Endothelial cell of umbilical vein (primary cell): Measurements from ENCODE around the gene SNCB.

ENCODE experiments used
- TF ChIP-seq, protein P1 (sequence below), 2 donors: IDR thresholded peaks; 1 replicate in 1 of 2; 2 replicates in 1 of 2; pipeline ENCODE4 v1.5.1; 2011; ENCODE audit warnings: low read length in 2 of 2, mild to moderate bottlenecking in 2 of 2, moderate library complexity in 2 of 2, control low read depth in 1 of 2, inconsistent platforms in 1 of 2, low read depth in 1 of 2; ENCODE audit not compliant: insufficient read depth in 1 of 2; ENCODE audit errors: extremely low read depth in 1 of 2
- TF ChIP-seq, protein P2 (sequence below): IDR thresholded peaks from 2 replicates; pipeline ENCODE4 v1.6.1; 2011; ENCODE audit not compliant: insufficient read depth, insufficient read length

DNA sequence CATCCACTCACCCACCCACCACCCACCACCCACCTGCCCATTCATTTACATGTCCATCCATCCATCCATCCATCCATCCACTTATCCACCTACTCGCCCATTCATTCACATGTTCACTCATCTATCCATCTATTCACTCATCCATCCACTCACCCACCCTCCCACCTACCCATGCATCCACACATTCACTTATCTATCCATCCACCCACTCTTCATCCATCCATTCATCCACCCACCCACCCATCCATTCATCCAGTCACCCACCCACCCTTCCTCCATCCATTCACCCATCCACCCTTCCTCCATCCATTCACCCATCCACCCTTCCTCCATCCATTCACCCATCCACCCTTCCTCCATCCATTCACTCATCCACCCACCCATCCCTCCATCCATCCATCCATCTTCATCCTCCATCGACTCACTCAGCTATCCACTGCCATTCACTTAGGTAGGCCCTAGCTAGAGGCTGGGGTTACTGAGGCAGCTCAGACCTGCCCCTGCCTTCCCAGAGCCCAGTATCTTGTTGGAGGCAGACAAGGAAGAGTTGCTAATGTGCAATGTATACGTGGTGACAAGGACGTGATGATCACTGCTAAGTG lies 29.6 kb upstream of the SNCB start:
- TF ChIP-seq, protein P1, sequence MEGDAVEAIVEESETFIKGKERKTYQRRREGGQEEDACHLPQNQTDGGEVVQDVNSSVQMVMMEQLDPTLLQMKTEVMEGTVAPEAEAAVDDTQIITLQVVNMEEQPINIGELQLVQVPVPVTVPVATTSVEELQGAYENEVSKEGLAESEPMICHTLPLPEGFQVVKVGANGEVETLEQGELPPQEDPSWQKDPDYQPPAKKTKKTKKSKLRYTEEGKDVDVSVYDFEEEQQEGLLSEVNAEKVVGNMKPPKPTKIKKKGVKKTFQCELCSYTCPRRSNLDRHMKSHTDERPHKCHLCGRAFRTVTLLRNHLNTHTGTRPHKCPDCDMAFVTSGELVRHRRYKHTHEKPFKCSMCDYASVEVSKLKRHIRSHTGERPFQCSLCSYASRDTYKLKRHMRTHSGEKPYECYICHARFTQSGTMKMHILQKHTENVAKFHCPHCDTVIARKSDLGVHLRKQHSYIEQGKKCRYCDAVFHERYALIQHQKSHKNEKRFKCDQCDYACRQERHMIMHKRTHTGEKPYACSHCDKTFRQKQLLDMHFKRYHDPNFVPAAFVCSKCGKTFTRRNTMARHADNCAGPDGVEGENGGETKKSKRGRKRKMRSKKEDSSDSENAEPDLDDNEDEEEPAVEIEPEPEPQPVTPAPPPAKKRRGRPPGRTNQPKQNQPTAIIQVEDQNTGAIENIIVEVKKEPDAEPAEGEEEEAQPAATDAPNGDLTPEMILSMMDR (IDR thresholded peaks at IDR 0.05; ENCODE audit: extremely low read depth in 1 of 2, insufficient read depth in 1 of 2, low read depth in 1 of 2, low read length in 2 of 2): no peak
- TF ChIP-seq, protein P2, sequence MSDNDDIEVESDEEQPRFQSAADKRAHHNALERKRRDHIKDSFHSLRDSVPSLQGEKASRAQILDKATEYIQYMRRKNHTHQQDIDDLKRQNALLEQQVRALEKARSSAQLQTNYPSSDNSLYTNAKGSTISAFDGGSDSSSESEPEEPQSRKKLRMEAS: no peak
